Activated CD8-positive, alpha-beta memory T cell treated with anti-CD3 and anti-CD28 coated beads, Interleukin-2, amount 50 U/mL, for 1 hour (primary cell): ENCODE results near the gene ZFAND6.
"Not testable (repeated sequence)": the region's sequence is repeated elsewhere in the genome, so short reads cannot be mapped to it uniquely, and the experiment has no call there.

Experiments used
- DNase-seq: peaks from one replicate; pipeline ENCODE4 v3.0.0-alpha.2; 2020; ENCODE audit errors: extremely low read depth

ZFAND6 gene

GRCh38 chr15:80142646-80143045, 83.2 kb downstream of the ZFAND6 start:
- no peak for DNase-seq

- no peak for DNase-seq
These were observed 91.7 kb downstream of the ZFAND6 start for GRCh38 chr15:80151148-80151547.

- no peak for DNase-seq
These were observed 92.1 kb downstream of the ZFAND6 start for GRCh38 chr15:80151576-80151975.

- peak; percentile 66 for DNase-seq
These were observed 92.9 kb downstream of the ZFAND6 start for GRCh38 chr15:80152180-80152895.

GRCh38 chr15:80152896-80153876, 93.7 kb downstream of the ZFAND6 start, which contains the start of gene FAH:
Gene FAH (plus strand): TSS chr15:80152999. CDS start chr15:80153055, 56 bp downstream.
- DNase-seq = no peak

- no peak for DNase-seq
These were observed 94.4 kb downstream of the ZFAND6 start for GRCh38 chr15:80153900-80154299.

- DNase-seq = no peak
These were observed 94.9 kb downstream of the ZFAND6 start for GRCh38 chr15:80154336-80154735.

- DNase-seq = no peak
These were observed 95.5 kb downstream of the ZFAND6 start for GRCh38 chr15:80155001-80155377.

GRCh38 chr15:80155378-80156175, 96.1 kb downstream of the ZFAND6 start:
- DNase-seq = not testable (repeated sequence)

GRCh38 chr15:80156176-80156720, 96.8 kb downstream of the ZFAND6 start:
- no peak for DNase-seq

- no peak for DNase-seq
These were observed 97.7 kb downstream of the ZFAND6 start for GRCh38 chr15:80157215-80157614.

- no peak for DNase-seq
These were observed 99.8 kb downstream of the ZFAND6 start for GRCh38 chr15:80159301-80159700.

GRCh38 chr15:80159811-80160569, 100.5 kb downstream of the ZFAND6 start:
- DNase-seq = no peak

GRCh38 chr15:80160570-80161156, 101.2 kb downstream of the ZFAND6 start:
- DNase-seq = no peak

GRCh38 chr15:80161468-80162016, 102.1 kb downstream of the ZFAND6 start:
- DNase-seq = no peak

- no peak for DNase-seq
These were observed 102.6 kb downstream of the ZFAND6 start for GRCh38 chr15:80162059-80162554.

- no peak for DNase-seq
These were observed 103.7 kb downstream of the ZFAND6 start for GRCh38 chr15:80163217-80163616.

- DNase-seq = no peak
These were observed 104.4 kb downstream of the ZFAND6 start for GRCh38 chr15:80163897-80164296.

GRCh38 chr15:80167936-80168335, 108.5 kb downstream of the ZFAND6 start:
- no peak for DNase-seq

GRCh38 chr15:80168421-80168820, 108.9 kb downstream of the ZFAND6 start:
- no peak for DNase-seq
